GM21737 (cell line): ENCODE measurements around the gene SUPT5H.

ENCODE experiments used
- ATAC-seq: cut with Tn5 transposase; IDR thresholded peaks from one replicate; pipeline ENCODE4 v1.9.1; 2021; ENCODE audit warnings: mild to moderate bottlenecking, moderate library complexity; ENCODE audit not compliant: unreplicated experiment

SUPT5H gene

GRCh38 chr19:39518458-39518857 lies 73.1 kb downstream of the SUPT5H start:
- ATAC-seq = no peak

GRCh38 chr19:39518975-39519374 lies 73.6 kb downstream of the SUPT5H start:
- no peak for ATAC-seq

- ATAC-seq = no peak
Measured at GRCh38 chr19:39520541-39521484, 75.4 kb downstream of the SUPT5H start.

GRCh38 chr19:39524495-39524894 lies 79.1 kb downstream of the SUPT5H start:
- ATAC-seq = no peak

GRCh38 chr19:39525205-39525604 lies 79.8 kb downstream of the SUPT5H start:
- ATAC-seq = no peak
